8988T (cell line): ENCODE data around the gene CDADC1.
"Not testable (repeated sequence)": the region's sequence is repeated elsewhere in the genome, so short reads cannot be mapped to it uniquely, and the experiment has no call there.

Experiments
- DNase-seq: peaks from one replicate; pipeline ENCODE4 v3.0.0; 2011

Gene CDADC1

DNA sequence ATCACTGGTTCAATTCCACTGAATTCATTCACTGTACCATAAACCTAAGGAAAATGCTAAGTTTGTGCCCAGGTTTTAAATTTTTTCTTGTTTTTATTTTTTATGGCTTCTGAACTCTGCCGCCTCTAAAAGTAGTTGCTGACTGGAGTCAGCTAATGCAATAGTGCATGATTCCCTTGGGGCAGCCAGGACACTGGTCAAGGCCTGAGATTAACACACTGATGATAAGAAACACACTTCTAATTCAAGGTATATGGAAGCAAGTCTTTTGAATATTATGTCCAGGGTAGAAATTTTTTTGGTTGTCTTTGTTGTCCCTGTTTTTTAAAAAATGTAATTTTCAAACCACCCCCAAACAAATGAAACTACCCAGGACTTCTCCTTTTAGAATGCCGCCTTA is 72.2 kb downstream of the CDADC1 start:
- DNase-seq, result no peak

DNA sequence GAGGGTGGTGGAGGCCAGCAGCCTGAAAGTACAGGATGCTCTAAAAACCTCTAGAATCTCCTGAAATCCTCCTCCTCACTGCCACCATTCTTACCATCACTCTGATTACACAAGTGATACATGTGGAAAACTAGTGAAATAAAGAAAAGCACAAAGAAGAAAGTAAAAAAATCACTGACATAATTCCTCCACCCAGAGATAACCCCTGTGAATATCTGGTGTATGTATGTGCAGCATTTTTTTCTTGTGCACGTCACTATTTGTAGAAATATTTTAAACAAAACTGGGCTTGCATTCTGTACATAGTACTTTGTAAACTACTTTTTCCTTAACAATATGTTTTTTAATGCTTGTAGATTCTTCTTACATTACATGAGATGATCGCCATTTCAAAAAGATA is 73.2 kb downstream of the CDADC1 start:
- DNase-seq, result no peak

GRCh38 chr13:49322702-49323101 is 75.0 kb downstream of the CDADC1 start:
- no peak for DNase-seq

DNA sequence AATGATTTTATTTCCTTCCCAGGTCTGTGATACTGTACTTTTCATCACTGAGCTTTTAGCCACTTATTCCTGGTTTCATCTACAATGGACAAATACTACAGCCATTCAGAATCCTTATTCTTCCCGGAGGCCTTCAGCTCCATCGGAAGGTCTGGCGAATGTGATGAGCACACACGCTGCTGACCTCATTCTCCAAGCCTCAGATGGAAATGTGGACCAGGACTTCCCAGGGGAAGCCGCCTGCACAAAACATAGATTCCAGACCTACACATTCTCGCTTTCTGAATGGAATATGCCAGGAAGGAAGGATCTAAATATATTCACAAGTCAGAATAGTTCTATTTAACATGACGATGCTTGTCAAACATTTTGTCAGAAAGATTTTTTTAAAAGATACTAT is 75.6 kb downstream of the CDADC1 start:
- DNase-seq, result no peak

DNA sequence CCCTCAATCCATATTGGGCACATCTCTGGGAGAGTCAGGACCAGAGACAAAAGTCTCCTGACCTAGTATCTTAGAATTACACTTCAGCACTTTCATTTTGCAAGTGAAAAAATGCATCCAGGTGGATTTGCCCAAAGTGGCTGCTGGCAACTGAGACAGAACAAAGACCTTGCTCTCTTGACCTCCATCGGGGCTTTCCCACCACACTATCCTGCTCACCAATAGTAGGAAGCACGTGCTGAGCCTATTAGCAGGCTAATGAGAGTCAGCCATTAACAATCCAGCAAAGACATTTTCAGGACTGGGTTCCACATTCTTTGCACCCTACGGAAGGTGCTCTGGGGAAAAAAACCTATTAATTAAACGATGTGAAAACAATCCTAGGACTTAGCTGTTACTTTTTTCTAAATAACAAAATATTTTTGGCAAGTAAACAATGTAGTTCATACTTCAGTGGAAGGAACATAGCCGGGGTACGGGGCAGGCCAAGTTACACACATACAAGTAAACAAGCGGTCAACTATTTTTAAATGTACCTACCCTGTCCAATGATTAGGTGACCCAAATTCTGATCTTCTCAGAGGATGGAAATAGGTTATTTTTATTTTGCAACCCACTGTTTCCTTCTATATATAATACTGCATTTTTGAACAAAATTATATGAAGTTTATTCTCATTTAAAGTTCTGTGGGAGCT is 78.6 kb downstream of the CDADC1 start:
- no peak for DNase-seq

- not testable (repeated sequence) for DNase-seq
Measured at GRCh38 chr13:49327145-49327544, 79.4 kb downstream of the CDADC1 start.

GRCh38 chr13:49329831-49330545 is 82.3 kb downstream of the CDADC1 start:
- no peak for DNase-seq

GRCh38 chr13:49330546-49330864 is 82.8 kb downstream of the CDADC1 start:
- no peak for DNase-seq

GRCh38 chr13:49336655-49337054 is 88.9 kb downstream of the CDADC1 start:
- no peak for DNase-seq

GRCh38 chr13:49340161-49340560 is 92.4 kb downstream of the CDADC1 start:
- no peak for DNase-seq

DNA sequence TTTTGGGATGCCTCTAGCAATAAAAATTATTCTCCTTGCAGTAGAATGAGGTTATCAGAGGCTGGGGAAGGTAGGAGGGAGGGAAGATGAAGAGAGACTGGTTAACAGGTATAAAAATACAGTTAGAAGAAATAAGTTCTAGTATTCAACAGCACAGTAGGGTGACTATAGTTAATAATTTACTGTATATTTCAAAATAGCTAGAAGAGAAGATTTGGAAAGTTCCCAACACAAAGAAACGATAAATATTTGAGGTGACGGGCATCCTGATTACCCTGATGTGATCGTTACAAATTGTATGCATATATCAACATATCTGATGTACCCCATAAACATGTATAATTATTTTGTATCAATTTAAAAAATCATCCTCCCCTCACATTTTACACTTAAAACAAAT is 93.8 kb downstream of the CDADC1 start:
- DNase-seq, result no peak

DNA sequence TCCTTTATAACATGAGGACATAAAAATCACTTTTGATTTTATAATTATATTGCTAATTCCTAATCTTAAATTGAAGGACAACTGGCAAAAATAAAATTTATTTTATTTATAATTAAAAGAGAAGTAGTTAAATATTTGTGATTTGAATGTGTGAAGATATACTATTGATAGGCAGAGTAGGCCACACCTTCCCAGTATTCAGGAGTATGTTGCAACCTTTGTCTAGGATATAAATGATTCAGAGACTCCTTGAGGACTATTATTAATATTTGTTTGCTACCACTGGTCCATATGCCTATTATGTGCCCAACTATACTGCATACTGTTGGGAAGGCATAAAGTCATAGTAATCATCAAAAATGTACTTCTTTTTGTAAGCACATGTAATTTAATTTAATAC is 94.2 kb downstream of the CDADC1 start:
- no peak for DNase-seq

DNA sequence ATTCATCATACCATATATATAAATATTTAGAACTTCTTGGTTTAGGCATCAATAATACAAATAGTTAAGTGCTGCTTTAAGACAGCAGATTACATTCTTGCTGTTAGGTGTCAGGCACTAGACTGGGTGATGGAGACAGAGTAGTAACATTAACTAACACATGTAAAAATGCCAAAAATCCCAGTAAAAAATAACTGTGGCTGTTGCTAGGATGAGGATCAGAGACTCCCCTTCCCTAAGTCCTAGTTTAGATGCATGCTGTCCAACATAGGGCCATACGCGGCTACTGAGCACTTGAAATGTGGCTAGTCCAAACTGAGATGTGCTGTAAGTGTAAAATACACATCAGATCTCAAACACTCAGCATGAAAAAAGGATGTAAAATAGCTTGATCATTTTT is 94.7 kb downstream of the CDADC1 start:
- DNase-seq, result no peak
